ENCODE measurements around the gene CRLF1. TPM values are rescaled to one million over a fixed set of nuclear protein-coding genes. Genes with fewer than 3 reads are reported as not detected.
A peak's percentile ranks its signal among the peaks of the same experiment; 100 is the strongest.

The CRLF1 gene
- total and polyA plus RNA-seq, 12 donors: 0.44 to 111 (median 21.3) TPM

DNA sequence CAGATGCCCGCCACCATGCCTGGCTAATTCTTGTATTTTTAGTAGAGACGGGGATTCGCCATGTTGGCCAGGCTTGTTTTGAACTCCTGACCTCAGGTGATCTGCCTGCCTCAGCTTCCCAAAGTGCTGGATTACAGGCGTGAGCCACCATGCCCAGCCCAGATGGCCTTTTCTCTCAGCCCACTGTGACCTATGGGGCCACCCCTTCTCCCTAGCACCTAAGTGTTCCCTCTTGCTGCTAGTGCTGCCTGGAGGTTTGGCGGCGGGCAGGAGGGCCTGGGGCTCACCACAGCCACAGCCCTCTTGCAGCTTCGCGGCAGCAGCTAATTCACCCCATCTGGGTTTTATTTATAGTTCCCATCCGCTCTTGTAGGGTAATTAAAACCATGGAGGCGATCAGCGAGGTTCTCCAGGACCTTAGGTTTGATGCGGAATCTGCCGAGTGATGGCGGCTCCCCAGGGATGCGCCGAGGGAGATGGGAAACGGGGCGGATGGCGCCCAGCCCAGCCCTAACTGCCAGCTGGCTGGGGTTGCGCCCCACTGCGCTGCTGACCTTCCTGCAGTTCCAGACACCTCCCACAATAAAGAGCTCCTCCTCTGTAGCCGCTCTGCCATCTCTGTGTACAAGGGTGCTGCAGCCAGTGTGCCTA is 14.7 kb downstream of the CRLF1 start:
- WGBS, 4 donors: 94 to 96% (median 95%) methylated on average over 21 to 22 of the region's 22 CpGs
- intact Hi-C loops (cut with DNase I): loop anchor here (5.0 to 10.0 kb wide), 3 partner anchors 137 to 255 kb away; no protein-coding TSS in a partner anchor

DNA sequence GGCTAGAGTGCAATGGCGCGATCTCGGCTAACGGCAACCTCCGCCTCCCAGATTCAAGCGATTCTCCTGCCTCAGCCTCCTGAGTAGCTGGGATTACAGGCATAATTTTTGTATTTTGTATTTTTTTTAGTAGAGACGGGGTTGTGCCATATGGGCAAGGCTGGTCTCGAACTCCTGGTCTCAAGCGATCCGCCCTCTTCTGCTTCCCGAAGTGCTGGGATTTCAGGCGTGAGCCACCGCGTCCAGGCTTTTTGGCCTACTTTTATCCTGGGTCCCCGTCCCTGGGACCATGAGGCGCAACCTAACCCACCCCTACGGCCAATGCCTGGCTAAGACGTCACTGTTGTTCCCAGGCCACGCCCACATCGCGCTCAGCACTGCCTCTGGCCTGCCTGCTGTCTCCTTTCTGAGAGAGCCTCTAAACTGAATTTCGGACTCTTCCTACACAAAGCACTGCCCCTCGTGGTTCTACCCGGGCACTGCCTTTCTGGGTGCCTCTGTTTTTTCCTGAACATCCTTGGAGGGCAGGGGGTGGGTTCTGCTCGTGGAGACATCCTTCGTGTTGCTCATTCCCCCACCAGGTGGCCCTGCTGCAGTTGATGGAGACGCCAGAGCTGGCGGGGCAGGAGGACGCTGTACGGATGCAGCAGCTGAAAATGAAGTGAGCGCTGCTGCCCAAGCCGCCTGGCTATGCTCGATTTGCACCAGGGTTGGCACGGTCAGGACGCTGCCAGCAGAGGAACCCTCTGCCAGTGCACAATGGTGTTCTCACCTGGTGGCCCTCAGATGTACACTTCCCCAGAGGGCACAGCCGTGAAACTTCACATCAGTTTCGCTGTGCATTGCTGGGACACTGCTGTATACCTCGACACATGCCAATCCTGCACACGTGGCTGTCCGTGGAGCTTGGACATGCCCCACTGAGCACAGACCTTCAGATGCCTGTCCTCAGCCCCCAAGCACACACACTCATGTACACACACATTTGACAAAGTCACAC is 16.0 kb downstream of the CRLF1 start:
- WGBS, 4 donors: 82 to 87% (median 82%) methylated on average over 31 to 40 of the region's 40 CpGs
- peaks cover 0 to 4% of the 10 kb centered on the region in 2 donors for H3K36me3 ChIP-seq (replicated peaks in 1 of 2)
- no peaks in the 10 kb centered on the region for H3K9me3 ChIP-seq (replicated peaks in 1 of 3)
- H3K4me1 ChIP-seq (replicated peaks in 1 of 2): peaks cover 10 to 35% of the 10 kb centered on the region in 2 donors
- TF ChIP-seq POLR2A (IDR thresholded peaks at IDR 0.05): no peak
- TF ChIP-seq, protein P1, sequence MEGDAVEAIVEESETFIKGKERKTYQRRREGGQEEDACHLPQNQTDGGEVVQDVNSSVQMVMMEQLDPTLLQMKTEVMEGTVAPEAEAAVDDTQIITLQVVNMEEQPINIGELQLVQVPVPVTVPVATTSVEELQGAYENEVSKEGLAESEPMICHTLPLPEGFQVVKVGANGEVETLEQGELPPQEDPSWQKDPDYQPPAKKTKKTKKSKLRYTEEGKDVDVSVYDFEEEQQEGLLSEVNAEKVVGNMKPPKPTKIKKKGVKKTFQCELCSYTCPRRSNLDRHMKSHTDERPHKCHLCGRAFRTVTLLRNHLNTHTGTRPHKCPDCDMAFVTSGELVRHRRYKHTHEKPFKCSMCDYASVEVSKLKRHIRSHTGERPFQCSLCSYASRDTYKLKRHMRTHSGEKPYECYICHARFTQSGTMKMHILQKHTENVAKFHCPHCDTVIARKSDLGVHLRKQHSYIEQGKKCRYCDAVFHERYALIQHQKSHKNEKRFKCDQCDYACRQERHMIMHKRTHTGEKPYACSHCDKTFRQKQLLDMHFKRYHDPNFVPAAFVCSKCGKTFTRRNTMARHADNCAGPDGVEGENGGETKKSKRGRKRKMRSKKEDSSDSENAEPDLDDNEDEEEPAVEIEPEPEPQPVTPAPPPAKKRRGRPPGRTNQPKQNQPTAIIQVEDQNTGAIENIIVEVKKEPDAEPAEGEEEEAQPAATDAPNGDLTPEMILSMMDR (IDR thresholded peaks at IDR 0.05): peak in 2 of 6 experiments; percentile 29 to 32
- H3K27ac ChIP-seq: peak overlapping the region in 1 of 5 donors; percentile 92
- no peaks in the 10 kb centered on the region for H3K27me3 ChIP-seq
- DNase-seq: peak in 3 of 7 donors; percentile 40 to 93 (median 52)
- intact Hi-C loops (cut with DNase I): loop anchor here (5.0 to 10.0 kb wide), 3 partner anchors 136 to 257 kb away; no protein-coding TSS in a partner anchor
- H3K4me3 ChIP-seq: no peak overlapping the region

More for the DNA sequence above, 14.7 kb downstream of the CRLF1 start:
- Histone ChIP-seq H3K27ac (no peak overlapping the region), H3K4me3 (no peak overlapping the region), H3K4me1 (replicated peaks in 1 of 2) (peaks cover 10 to 40% of the 10 kb centered on the region in 2 donors), H3K36me3 (replicated peaks in 1 of 2) (peaks cover 0 to 4% of the 10 kb centered on the region in 2 donors), H3K9me3 (replicated peaks in 1 of 3) (no peaks in the 10 kb centered on the region), H3K27me3 (no peaks in the 10 kb centered on the region)
- DNase-seq: no peak
- TF ChIP-seq POLR2A (IDR thresholded peaks at IDR 0.05): no peak
- TF ChIP-seq, protein P1 (IDR thresholded peaks at IDR 0.05): no peak

DNA sequence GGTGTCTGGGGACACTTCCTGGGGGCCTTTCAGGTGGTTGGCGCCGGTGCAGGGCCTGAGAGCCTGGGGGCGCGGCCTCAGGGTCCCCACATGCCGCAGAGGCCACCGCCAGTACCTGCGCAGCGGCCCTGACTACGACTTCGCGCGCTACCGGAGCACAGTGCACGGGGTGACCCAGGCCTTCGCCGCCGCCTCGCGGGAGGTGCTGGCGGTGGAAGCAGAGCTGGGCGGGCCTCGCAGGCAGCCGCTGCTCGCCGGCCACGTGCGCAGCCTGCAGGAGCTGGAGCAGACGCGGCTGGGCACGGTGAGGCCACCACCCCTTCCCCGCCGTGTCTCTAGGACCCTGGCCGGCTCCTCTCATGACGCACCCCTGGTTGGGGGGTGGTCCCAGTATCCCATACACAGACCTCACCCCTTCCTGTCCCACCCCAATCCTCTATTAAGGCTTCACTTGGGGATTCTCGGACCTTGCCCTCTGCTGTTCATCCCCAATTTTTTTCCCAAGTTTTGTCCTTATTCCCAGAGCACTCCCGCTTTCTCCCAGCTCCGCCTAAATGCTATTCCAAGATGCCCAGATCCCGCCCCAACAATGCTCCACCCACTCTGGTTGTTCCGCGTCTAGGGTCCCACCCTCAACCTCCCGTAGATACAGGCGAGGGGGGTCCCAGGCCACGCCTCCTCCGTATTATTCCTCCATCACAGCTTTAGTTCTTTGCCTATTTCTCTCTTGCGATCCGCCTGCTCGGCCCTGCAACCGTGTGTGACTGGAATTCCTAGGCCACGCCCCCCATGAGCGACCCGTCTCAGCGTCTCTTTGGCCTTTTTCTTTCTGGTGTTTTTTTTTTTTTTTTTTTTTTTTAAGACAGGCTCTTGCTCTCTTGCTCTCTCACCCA is 17.0 kb downstream of the CRLF1 start:
- no peak for TF ChIP-seq POLR2A (IDR thresholded peaks at IDR 0.05)
- TF ChIP-seq, protein P1 (IDR thresholded peaks at IDR 0.05): peak in 3 of 6 experiments; percentile 26 to 47 (median 28)
- Histone ChIP-seq H3K27ac (peak overlapping the region; percentile 30 to 92 (median 78)), H3K36me3 (replicated peaks in 1 of 2) (peaks cover 0 to 4% of the 10 kb centered on the region in 2 donors), H3K4me3 (peak overlapping the region; percentile 31 to 67 (median 50)), H3K4me1 (replicated peaks in 1 of 2) (peaks cover 10 to 30% of the 10 kb centered on the region in 2 donors), H3K27me3 (no peaks in the 10 kb centered on the region), H3K9me3 (replicated peaks in 1 of 3) (no peaks in the 10 kb centered on the region)
- intact Hi-C loops (cut with DNase I): loop anchor here (5.0 to 10.0 kb wide), 3 partner anchors 135 to 258 kb away; no protein-coding TSS in a partner anchor
- 17 to 38% (median 27%) methylated on average over 25 to 52 of the region's 52 CpGs for WGBS, 4 donors
- DNase-seq: peak; percentile 65 to 81 (median 74)

All from adrenal gland (tissue), 12 donors.